Measurements from ENCODE around the gene JAKMIP1. TPM values are rescaled to one million over a fixed set of nuclear protein-coding genes. Genes with fewer than 3 reads are reported as not detected.

Gene JAKMIP1
- total RNA-seq, 2 experiments from 2014 or later: 2.0 to 2.1 TPM

DNA sequence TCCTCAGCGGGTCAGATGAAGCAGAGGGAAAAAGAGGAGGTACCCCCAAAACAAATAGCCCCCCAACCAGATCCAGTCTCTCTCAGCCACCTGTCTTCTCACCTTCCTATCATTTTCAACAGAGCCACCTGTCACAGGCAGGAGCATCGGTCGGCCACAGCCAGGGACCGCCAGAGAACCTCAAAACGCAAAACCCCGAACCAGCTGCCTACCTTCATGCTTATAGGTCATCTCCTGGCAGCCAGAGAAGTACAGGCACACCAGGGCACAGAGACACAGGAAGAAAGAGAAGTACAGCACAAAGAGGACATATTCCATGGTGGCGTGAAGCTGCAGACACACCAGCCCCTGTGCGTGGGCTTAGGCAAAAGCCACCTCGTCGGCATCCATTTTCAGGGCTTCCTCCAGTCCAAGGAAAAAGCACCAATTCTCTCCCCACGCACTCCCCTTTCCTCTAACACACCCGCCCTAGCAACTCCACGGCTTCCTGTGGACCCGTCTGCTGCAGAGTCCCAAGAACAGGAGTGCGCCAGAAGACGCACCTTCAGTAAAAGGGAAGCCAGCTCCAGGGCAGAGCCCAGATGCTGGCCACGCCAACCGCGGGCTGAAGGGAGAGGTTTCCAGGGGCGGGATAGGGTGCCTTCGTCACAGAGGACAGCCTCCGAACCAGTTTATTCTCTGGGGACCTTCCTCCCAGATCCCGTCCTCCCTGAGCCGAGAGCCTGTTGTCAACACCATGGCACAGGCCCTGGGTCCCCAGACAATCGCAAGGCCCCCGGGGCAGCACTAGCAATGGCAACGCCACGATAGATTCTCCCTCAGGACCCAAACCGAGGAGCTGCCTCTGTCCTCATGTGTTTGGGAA is 130.3 kb downstream of the JAKMIP1 start:
- ChIA-PET POLR2A (no interaction called here), CTCF (no interaction called here)
- Mint-ChIP-seq H3K36me3 (ENCODE audit: low read depth) (no peaks in the 10 kb centered on the region), H3K9me3 (no peaks in the 10 kb centered on the region), H3K4me3 (no peak overlapping the region), H3K4me1 (ENCODE audit: low read depth) (no peaks in the 10 kb centered on the region), H3K27ac (no peak overlapping the region), H3K27me3 (peaks cover 21% of the 10 kb centered on the region)
- ATAC-seq (ENCODE audit: poor library complexity): no peak
- Histone ChIP-seq H3K4me1 (ENCODE audit: insufficient read depth, low read length) (no peaks in the 10 kb centered on the region), H3K4me3 (ENCODE audit: low read length) (no peak overlapping the region), H3K27ac (ENCODE audit: low read depth in 1 of 2, low read length in 2 of 2) (no peak overlapping the region), H3K36me3 (ENCODE audit: insufficient read depth, low read length) (no peaks in the 10 kb centered on the region), H3K27me3 (ENCODE audit: control insufficient read depth in 1 of 2, insufficient read depth in 2 of 2, low read length in 2 of 2) (no peaks in the 10 kb centered on the region), H3K9me3 (ENCODE audit: control insufficient read depth in 1 of 2, insufficient read depth in 1 of 2, low read length in 2 of 2) (peaks cover 0 to 4% of the 10 kb centered on the region in 2 experiments)
- TF ChIP-seq, protein P1, sequence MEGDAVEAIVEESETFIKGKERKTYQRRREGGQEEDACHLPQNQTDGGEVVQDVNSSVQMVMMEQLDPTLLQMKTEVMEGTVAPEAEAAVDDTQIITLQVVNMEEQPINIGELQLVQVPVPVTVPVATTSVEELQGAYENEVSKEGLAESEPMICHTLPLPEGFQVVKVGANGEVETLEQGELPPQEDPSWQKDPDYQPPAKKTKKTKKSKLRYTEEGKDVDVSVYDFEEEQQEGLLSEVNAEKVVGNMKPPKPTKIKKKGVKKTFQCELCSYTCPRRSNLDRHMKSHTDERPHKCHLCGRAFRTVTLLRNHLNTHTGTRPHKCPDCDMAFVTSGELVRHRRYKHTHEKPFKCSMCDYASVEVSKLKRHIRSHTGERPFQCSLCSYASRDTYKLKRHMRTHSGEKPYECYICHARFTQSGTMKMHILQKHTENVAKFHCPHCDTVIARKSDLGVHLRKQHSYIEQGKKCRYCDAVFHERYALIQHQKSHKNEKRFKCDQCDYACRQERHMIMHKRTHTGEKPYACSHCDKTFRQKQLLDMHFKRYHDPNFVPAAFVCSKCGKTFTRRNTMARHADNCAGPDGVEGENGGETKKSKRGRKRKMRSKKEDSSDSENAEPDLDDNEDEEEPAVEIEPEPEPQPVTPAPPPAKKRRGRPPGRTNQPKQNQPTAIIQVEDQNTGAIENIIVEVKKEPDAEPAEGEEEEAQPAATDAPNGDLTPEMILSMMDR (IDR thresholded peaks at IDR 0.05): no peak
- intact Hi-C loops (cut with DNase I, micrococcal nuclease): no loop called here
- no peak for DNase-seq

DNA sequence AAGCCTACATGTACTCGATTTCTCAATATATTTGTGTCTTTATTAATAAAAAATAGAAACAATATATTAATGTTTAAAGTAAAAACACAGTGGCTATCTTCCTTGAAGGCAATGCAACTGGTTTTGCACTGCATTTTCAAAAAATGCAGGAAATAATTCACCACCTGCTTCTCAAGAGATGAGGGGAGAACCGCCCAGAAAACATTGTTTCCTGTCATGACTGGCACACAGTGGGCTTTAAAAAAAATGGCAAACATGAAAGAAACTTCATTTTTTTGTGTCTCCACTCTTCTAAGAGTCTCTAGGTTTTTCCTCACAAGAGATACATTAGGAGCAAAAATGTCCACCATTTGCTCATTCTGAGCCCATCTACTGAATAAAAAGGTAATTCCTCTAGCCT is 131.4 kb downstream of the JAKMIP1 start:
- CTCF ChIA-PET: no interaction called here
- Histone ChIP-seq H3K27ac (ENCODE audit: low read depth in 1 of 2, low read length in 2 of 2) (no peak overlapping the region), H3K27me3 (ENCODE audit: control insufficient read depth in 1 of 2, insufficient read depth in 2 of 2, low read length in 2 of 2) (no peaks in the 10 kb centered on the region), H3K9me3 (ENCODE audit: control insufficient read depth in 1 of 2, insufficient read depth in 1 of 2, low read length in 2 of 2) (peaks cover 0 to 4% of the 10 kb centered on the region in 2 experiments), H3K4me1 (ENCODE audit: insufficient read depth, low read length) (no peaks in the 10 kb centered on the region), H3K4me3 (ENCODE audit: low read length) (no peak overlapping the region), H3K36me3 (ENCODE audit: insufficient read depth, low read length) (no peaks in the 10 kb centered on the region)
- intact Hi-C loops (cut with DNase I, micrococcal nuclease): no loop called here
- ATAC-seq (ENCODE audit: poor library complexity) (no peak), DNase-seq (no peak)
- no peaks in the 10 kb centered on the region for H3K9me3 Mint-ChIP-seq
- H3K36me3 Mint-ChIP-seq (ENCODE audit: low read depth): no peaks in the 10 kb centered on the region
- H3K4me3 Mint-ChIP-seq: no peak overlapping the region
- H3K4me1 Mint-ChIP-seq (ENCODE audit: low read depth): no peaks in the 10 kb centered on the region
- peaks cover 21% of the 10 kb centered on the region for H3K27me3 Mint-ChIP-seq
- H3K27ac Mint-ChIP-seq: no peak overlapping the region
- TF ChIP-seq, protein P1 (IDR thresholded peaks at IDR 0.05): no peak
- POLR2A ChIA-PET: no interaction called here

DNA sequence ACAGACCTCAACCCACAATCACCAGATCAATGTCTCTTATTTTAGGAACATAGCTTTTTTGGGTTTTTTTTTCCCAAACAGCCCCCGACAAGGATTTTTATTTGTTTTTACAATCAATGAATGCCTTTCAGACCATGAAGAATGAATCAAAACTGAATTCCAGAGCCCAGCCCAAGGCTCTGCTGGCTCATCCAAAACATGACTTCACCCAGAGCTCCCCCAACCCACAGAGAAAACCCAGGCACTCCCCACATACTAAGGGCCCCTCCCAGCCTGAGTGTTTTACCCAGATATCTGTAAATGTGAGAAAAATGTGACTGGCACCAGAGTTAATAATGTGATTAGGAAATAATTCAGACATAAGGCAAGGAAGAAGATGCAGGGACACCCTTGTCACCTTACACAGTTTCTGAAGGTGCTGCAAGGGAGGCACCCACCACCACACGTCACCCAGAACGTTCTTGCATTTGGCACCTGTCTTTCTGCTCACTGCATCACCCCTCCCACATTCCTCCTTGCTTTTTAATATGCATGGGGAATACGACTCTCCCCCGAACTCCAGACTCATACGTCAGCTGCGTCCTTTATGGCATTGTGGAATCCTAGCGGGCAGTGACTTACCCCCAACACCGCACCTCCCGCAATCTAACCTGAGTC is 134.3 kb downstream of the JAKMIP1 start:
- Histone ChIP-seq H3K27me3 (ENCODE audit: control insufficient read depth in 1 of 2, insufficient read depth in 2 of 2, low read length in 2 of 2) (no peaks in the 10 kb centered on the region), H3K27ac (ENCODE audit: low read depth in 1 of 2, low read length in 2 of 2) (no peak overlapping the region), H3K4me1 (ENCODE audit: insufficient read depth, low read length) (no peaks in the 10 kb centered on the region), H3K36me3 (ENCODE audit: insufficient read depth, low read length) (peaks cover 3% of the 10 kb centered on the region), H3K4me3 (ENCODE audit: low read length) (no peak overlapping the region), H3K9me3 (ENCODE audit: control insufficient read depth in 1 of 2, insufficient read depth in 1 of 2, low read length in 2 of 2) (peaks cover 0 to 23% of the 10 kb centered on the region in 2 experiments)
- Mint-ChIP-seq H3K27ac (no peak overlapping the region), H3K9me3 (no peaks in the 10 kb centered on the region), H3K27me3 (peaks cover 14% of the 10 kb centered on the region), H3K4me1 (ENCODE audit: low read depth) (no peaks in the 10 kb centered on the region), H3K36me3 (ENCODE audit: low read depth) (no peaks in the 10 kb centered on the region), H3K4me3 (no peak overlapping the region)
- TF ChIP-seq, protein P1 (IDR thresholded peaks at IDR 0.05): no peak
- POLR2A ChIA-PET: no interaction called here
- intact Hi-C loops (cut with DNase I, micrococcal nuclease): no loop called here
- CTCF ChIA-PET: no interaction called here
- DNase-seq (no peak), ATAC-seq (ENCODE audit: poor library complexity) (no peak)
